GM18508 (cell line): ENCODE measurements around the gene SLC6A18.
"Not testable (repeated sequence)": the region's sequence is repeated elsewhere in the genome, so short reads cannot be mapped to it uniquely, and the experiment has no call there.

ENCODE experiments used
- ATAC-seq: cut with Tn5 transposase; IDR thresholded peaks from one replicate; pipeline ENCODE4 v1.9.1; 2021; ENCODE audit warnings: moderate number of reproducible peaks; ENCODE audit not compliant: insufficient read depth, unreplicated experiment

SLC6A18 gene

DNA sequence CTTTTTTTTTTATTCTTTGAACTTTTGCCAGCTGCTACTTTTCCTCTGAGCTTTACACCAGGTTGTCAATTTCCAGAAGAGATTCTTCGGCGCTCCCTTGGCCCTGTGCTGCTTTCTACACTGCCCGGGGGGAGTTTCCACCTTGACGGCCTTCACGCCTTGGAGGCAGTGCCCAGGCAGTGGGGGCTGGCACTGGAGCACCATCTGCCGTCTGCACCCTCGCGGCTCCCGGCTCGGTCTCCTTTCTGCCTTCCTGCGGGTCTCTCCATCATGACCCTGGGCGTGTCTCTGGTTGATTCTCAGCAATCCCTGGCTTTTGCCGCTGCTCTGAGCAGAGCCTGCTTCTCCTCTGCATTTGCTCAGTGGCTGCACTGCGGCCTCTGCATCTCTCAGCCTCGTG lies 2.9 kb downstream of the SLC6A18 start:
- ATAC-seq: no peak

GRCh38 chr5:1229023-1229422 lies 3.8 kb downstream of the SLC6A18 start:
- ATAC-seq: not testable (repeated sequence)

DNA sequence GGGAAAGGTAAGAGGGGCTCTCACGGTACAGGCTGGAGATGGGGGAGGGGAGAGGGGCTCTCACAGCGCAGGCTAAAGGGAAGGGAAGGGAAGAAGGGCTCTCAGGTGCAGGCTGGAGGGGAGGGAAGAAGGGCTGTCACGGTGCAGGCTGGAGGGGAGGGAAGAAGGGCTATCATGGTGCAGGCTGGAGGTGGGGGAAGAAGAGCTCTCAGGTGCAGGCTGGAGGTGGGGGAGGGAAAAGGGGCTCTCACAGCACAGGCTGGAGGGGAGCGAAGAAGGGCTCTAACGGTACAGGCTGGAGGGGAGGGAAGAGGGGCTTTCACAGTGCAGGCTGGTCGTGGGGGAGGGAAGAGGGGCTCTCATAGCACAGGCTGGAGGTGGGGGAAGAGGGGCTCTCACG lies 4.6 kb downstream of the SLC6A18 start:
- no peak for ATAC-seq

DNA sequence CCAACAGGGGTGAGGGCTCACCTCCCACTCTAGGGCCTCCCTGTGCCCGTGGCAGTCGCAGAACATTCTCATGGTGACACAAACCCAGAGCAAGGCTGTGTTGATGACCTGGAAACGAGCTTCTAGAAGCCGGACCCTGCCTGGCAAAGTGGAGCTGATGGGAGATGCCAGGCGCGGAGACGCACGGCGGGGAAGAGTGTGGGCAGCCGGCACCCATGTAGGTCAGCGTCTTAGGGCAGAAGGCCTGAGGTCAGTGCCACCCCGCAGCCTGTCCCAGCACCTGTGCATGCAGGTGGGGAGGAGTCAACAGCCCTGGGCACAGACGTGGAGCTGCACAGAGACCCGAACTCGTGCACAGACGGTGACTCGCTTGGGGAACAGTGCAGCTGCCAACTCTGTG lies 5.4 kb downstream of the SLC6A18 start:
- no peak for ATAC-seq

DNA sequence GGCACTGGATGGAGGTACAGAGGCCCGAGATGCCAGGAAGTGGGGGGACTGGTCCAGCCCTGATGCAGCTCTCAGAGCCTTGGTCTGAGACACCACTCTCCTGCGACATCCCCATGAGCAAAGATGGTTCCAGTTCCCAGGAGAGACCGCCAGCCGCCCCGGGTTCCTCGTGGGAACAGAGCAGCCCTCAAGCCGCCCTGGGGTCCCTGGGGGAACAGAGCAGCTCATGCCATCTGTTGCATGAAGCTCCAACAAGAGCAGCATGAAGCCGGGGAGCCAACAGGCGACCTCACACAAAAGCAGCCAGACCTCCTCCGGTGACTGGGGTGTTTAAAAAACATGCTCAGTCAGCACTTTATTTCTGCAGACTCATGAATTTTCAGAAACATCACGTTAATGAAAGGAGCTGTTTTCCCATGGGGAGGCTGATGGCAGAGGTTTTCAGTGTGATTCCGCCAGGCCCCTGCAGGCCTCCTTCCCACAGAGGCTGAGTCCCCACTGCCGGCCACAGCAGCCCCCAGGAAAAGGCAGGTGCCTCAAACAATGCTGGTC lies 6.2 kb downstream of the SLC6A18 start:
- ATAC-seq: no peak

GRCh38 chr5:1232780-1233179 lies 7.6 kb downstream of the SLC6A18 start:
- no peak for ATAC-seq

DNA sequence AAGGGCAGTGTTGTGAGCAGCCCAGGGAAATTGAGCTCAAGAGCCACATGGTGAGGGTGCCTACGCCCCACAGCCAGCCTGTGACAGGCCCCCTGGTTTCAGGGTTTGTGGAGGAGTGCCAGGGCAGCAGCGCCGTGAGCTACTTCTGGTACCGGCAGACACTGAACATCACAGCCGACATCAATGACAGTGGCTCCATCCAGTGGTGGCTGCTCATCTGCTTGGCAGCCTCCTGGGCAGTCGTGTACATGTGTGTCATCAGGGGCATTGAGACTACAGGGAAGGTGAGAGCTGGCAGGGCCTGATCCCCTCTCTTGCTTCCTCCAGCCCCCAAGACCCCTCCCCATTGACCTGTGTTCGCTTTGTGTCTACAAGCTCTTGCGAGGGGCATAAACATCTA lies 10.2 kb downstream of the SLC6A18 start:
- no peak for ATAC-seq

GRCh38 chr5:1235838-1236237 lies 10.7 kb downstream of the SLC6A18 start:
- ATAC-seq: no peak

DNA sequence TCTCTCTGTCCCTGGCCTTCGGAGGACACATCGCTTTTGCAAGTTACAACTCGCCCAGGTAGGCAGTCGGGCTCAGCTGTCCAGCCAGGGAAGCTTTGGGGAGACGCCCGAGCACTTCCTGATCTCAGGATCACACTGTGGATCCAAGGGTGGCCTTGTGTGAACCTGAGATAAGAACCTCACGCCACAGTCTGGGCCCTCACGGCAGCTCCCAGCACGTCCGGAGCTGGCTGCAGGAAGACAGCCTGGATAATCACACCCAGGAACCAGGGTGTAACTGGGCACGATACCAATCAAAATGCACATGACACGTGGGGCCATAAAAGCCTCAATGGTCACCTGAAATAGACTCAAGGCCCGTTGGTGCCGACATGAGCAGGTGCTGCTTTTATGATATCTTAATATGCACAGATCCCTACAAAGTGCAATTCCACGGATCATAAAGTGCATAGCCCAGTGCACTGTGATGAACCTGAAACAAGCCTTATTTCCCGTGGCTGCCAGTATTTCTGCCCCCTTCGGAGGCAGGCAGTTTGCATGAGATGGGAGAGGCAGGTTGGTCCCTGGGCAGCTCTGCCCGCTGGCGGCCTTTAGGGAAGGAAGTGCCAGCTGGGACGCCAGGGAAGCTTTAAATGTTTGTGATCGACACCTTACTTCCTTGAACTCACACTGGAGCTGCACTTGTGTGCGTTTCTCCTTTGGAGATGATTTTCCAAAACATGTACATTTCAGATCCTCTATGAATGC lies 14.5 kb downstream of the SLC6A18 start:
- ATAC-seq: no peak

DNA sequence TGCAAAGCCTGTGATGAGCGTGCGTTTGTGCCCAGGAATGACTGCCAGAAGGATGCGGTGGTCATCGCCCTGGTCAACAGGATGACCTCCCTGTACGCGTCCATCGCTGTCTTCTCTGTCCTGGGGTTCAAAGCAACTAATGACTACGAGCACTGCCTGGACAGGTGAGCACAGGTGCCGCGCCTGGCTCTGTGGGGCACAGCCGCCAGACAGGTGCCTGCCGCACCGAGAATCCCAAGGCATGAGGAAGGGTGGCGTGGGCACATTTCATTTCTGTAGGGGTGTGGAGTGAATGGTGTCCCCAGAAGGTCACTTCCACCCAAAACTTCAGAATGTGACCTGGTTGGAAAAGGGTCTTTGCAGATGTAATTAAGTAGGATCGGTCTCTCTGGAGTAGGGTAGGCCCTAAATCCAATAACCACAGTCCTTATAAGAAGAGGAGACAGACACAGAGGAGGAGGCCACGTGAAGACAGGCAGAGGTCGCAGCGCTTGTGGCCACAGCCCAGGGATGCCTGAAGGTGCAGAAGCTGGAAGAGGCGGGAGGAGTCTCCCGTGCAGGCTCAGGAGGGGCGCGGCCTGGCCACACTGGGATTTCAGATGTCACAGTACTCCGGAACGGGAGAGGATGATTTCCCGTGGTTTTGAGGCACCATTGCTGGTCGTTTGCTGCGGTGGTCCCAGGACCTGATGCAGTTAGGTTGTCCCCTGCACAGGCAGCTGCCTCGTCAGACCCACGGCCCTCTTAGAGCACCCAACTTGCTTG lies 15.5 kb downstream of the SLC6A18 start:
- no peak for ATAC-seq

GRCh38 chr5:1241509-1242080 lies 16.4 kb downstream of the SLC6A18 start:
- no peak for ATAC-seq

DNA sequence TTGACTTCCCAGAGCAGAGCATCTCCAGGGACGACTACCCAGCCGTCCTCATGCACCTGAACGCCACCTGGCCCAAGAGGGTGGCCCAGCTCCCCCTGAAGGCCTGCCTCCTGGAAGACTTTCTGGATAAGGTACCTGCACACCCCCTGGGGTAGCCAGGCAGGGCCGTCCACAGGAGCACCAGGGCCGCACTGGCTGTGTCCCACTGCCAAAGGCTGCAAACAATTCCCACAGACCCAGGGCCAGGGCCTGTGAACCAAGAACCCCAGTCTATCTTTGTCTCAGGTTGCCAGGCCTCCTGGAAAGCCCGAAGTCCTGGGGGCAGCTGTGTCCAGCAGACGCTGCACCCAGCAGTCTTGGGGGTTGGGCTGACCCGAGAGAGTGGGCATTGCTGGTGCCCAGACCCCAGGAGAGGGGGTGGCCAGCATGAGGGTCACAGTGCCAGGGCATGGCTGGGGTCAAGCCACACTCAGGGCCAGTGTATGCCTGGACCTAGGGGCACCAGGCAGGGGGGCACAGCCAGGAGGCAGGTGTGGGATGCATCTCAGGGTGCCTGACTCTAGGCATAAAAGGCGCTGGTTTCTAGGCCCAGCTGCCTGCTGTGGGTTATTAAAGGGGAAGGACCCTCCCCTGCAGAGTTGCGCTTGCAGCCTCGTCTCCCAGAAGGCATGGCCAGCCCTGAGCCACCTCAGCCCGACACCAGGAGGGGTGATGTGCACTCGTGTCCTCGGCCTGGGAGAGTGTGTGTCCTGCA lies 17.7 kb downstream of the SLC6A18 start:
- no peak for ATAC-seq

DNA sequence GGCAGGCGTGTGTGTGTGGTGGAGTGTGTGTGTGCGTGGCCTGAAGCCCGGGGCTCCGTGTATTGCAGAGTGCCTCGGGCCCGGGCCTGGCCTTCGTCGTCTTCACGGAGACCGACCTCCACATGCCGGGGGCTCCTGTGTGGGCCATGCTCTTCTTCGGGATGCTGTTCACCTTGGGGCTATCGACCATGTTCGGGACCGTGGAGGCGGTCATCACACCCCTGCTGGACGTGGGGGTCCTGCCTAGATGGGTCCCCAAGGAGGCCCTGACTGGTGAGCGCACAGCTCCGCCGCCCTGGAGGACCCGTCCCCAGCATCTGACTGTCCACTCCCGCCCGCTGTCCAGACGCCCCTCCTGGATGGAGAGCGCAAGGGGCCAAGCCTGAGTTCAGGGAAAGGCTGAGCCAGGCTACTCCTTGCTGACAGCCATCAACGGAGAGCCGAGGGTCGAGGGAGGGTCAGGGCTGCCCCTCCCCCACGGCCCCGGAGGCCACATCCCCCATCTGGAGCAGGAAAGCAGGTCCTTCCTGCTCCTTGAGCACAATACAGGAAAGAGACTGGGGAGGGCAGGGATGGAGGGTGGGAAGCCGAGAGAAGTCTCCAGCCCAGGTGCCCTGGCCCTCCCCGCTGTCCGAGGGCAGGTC lies 18.4 kb downstream of the SLC6A18 start:
- no peak for ATAC-seq

- no peak for ATAC-seq
Observed at GRCh38 chr5:1244255-1244654, 19.1 kb downstream of the SLC6A18 start.

DNA sequence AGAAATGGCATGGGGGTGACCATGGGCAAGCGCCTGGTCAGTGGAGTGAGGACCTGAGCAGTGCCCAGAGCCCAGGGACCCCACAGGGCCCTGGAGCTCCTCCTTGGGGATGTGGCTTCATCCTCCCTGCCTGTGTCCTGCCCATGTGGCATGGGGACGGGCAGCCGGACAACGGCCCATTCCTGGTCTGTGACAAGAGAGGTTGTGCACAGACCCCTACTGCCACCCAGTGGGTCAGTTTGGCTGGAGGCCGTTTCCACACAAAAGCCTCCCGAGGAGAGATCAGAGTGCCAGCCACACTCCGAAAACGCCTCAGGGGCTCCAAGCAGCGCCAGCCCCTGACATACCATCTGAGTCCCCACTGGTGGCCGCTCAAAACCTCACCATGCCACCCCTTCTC lies 19.8 kb downstream of the SLC6A18 start:
- ATAC-seq: no peak

DNA sequence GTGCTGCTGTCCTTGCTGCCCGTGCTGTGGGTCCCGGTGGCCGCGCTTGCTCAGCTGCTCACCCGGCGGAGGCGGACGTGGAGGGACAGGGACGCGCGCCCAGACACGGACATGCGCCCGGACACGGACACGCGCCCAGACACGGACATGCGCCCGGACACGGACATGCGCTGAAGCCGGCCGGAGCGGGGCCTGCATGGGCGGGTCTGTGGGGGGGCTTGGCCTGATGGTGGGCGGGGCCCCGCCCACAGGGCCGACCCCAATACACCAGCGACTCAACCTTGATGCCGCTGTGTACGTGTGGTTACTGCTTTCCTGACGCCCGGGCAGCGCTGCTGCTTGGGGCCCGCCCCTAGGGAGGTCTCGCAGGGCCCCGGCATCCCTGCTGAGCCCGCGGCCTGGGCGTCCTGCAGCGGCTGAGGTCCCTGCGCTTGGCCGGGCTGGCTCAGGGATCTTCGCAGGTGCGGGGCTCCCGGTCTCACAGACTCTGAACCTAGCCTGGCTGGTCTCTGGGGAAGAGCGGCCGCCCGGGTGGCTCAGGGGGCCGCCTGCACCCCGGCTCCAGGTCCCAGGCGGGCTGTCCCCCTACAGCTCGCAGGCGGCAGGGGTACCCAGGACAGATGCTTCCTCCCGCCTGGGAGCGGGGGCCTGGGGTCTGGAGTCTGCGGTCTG lies 20.9 kb downstream of the SLC6A18 start:
- no peak for ATAC-seq

DNA sequence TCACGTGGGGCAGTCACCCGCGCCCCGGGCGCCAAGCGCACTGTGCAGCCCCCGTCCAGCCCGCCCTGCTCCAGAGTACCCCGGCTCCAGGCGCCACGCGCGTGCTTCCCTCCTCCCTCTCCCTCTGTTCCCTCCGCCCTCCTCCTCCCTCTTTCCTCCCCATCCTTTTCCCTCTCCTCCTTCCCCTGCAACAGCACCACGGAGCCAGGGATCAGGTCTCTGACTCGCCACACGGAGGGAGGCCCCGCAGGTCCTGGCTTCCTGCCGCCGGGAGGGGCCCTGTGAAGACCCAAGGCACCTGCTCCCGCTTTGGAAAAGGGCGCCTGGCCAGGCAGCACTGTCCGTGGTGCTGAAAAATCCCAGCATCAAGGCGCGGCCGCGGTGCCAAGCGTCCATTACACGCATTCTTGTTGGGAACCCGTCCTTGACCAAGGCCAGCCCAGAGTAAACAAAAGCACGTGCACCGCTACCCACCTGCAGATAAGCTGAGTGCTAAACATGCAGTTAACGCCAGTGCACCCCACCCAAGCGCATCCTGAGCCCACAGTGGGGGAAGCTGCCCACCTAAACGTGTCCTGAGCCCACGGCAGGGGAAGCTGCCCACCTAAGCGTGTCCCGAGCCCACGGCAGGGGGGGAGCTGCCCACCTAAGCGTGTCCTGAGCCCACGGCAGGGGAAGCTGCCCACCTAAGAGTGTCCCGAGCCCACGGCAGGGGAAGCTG lies 21.7 kb downstream of the SLC6A18 start:
- no peak for ATAC-seq

GRCh38 chr5:1247811-1248210 lies 22.6 kb downstream of the SLC6A18 start:
- ATAC-seq: no peak
